GM19455 (cell line): ENCODE data around the gene VPS11.
A peak's percentile ranks its signal among the peaks of the same experiment; 100 is the strongest.

Experiments used
- ATAC-seq: cut with Tn5 transposase; IDR thresholded peaks from one replicate; pipeline ENCODE4 v1.9.1; 2021; ENCODE audit not compliant: unreplicated experiment

VPS11 gene

DNA sequence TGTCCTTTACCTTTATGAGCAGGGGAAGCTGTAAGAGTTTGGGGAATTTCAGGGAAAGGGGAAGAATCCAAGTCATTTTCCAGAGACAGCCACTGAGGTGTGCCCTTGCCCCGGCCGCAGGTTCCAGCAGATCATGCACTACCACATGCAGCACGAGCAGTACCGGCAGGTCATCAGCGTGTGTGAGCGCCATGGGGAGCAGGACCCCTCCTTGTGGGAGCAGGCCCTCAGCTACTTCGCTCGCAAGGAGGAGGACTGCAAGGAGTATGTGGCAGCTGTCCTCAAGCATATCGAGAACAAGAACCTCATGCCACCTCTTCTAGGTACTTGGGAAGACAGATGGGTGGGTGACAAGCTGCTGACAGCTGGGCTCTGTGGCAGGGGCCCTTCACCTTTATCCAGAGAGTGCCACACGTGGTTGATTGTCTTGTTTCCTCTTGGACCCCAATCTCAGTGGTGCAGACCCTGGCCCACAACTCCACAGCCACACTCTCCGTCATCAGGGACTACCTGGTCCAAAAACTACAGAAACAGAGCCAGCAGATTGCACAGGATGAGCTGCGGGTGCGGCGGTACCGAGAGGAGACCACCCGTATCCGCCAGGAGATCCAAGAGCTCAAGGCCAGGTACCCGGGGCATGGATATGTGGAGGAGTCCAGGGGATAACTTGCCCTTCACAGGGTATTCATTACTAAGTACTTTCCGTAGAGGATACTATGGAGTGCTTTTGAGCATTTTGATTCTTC, 11.2 kb downstream of the VPS11 start:
- no peak for ATAC-seq

DNA sequence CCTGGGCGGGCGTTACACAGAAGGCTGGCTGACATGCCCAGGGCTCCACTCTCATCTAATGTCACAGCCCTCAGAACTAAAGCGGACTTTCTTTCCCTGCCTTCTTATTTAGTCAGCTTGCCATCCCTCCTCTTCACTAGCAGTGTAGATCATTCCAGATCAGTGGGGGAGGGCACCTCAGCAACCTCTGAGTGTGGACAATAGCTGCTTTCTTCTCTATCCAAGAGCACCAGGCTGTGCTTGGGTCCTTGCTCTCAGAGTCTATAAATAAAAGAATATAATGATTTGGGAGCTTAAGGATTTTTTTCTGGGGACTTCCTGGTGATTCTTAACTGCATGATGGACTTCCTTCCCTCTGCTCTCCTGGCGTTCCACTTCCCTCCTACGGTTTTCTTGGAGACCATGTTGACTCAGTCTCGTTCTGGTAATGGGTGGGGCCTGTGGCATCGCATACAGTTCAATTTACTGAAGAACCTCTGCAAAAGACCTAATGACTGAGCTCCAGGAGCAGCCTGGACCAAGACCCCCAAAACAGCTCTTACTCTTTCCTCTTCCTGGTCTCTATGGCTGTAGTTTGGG, 14.2 kb downstream of the VPS11 start:
- no peak for ATAC-seq

DNA sequence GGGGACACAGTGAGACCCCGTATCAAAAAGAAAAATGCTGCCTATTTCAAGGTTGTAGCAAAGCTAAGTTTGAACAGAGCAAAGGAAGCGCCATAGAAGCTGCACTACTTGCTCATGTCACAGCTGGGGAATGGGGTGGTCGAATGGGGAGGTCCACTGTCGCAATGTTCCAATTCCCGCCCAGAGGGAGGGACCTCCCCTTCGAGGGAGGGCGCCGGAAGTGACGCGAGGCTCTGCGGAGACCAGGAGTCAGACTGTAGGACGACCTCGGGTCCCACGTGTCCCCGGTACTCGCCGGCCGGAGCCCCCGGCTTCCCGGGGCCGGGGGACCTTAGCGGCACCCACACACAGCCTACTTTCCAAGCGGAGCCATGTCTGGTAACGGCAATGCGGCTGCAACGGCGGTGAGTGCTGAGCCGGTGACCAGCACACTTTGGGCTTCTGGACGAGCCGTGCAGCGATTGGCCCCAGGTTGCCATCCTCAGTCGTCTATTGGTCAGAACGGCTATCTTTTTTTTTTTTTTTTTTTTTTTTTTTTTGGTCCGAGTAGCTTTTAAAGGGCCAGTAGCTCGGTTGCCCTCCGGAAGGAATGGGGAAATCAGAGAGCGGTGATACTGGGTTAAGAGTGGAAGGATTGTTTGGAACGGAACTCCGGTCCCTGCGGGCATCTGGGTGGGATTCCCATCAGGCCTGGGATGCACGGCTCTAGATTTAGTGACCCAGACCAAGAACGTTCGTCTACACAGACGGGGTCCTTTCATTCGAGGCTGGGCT, 17.2 kb downstream of the VPS11 start, which contains the start of gene HMBS:
HMBS (plus strand) TSS at position 219 of the 774 bp plus-strand sequence; CDS start at position 372, 153 bp downstream.
- peak; percentile 92 for ATAC-seq

DNA sequence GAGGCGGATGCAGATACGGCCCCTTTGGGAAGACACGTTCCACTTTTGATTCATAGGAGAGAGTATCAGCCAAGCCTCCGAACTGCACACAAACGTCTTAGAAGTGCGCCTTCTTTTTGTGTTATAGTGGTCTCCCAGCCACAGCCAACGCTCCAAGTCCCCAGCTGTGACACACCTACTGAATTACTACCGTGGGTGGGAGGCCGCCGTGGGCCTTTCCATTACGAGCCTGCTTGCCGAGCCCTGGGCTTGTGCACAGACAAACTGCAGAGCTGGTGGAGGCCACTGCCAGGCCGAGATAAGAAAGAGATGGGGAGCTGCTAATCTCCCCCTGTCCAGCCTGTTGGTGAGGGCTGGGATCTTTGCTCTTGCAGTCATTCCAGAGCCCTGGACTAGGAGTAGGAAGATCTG, 17.8 kb downstream of the VPS11 start:
- peak; percentile 18 for ATAC-seq

DNA sequence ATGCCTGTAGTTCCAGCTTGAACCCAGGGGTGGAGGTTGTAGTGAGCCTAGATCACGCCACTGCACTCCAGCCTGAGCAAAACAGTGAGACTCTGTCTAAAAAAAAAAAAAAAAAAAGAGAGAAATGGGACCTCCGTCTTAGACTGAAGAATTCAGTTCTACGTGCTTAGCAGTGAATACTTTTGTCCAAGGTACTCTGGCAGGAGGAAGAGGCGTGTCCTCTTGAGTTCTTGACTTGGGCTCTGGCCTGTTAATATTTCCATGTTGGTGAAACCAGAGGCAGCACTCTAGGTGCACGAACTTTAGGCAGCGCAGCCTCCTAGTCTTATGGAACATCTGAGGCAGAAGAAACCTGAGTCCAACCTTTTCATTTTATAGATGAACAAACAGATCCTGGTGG, 19.5 kb downstream of the VPS11 start:
- no peak for ATAC-seq

DNA sequence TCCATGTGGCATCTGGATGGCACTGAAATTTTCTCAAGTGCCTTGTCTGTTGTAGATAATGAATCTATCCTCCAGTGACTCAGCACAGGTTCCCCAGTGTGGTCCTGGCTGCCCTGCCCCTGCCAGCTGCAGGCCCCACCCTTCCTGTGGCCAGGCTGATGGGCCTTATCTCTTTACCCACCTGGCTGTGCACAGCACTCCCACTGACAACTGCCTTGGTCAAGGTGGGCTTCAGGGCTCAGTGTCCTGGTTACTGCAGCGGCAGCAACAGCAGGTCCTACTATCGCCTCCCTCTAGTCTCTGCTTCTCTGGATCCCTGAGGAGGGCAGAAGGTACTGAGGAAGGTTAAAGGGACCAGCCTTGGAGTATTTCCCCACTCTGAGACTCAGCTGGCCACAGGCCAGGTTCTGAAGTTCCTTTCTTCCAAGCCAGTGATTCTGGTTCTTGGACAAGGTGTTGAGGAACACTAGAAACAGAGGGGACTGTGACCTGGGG, 20.2 kb downstream of the VPS11 start:
- ATAC-seq, result no peak

DNA sequence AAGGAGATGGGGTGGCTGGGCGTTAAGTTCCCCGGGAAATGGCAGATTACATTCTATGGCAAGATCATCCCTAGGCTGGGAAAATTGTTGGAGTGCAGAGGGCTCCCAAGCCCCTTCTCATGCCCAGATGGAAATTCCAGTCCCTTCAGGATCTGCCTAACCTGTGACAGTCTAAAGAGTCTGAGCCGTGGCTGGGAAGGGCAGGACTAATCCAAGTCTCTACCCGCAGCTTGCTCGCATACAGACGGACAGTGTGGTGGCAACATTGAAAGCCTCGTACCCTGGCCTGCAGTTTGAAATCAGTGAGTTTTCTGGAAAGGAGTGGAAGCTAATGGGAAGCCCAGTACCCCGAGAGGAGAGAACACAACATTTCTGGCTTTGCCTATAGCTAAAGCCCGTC, 20.8 kb downstream of the VPS11 start:
- ATAC-seq, result no peak

DNA sequence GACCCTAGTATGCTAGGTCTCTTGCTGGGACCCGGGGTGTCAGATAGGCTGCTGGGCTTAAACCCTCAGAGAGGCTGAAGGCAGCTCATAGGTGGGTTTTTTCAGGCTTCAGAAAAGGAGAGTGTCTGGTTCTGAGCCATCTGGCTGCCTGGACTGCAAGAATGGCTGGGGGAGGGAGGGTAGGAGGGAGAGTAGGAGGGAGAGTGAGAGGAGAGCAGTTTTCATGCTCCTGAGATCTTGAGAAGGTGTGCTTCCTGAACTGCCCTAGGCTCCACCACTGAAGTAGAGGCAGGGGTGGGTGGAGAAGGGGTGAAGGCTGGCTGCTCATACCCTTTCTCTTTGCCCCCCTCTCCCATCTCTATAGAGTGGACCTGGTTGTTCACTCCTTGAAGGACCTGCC, 21.7 kb downstream of the VPS11 start:
- no peak for ATAC-seq

DNA sequence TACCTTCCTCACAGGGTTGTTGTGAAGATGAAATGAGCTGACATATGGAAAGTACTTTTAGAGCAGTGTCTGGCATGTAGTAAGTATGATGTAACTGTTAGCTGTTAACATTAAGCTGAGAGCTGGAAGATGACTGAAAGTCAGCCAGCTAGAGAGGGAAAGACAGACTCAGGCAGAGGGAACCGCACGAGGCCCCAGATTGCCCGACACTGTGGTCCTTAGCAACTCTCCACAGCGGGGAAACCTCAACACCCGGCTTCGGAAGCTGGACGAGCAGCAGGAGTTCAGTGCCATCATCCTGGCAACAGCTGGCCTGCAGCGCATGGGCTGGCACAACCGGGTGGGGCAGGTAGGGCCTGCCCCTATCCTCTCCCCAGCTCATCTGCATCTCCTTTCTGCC, 23.6 kb downstream of the VPS11 start:
- ATAC-seq, result no peak

DNA sequence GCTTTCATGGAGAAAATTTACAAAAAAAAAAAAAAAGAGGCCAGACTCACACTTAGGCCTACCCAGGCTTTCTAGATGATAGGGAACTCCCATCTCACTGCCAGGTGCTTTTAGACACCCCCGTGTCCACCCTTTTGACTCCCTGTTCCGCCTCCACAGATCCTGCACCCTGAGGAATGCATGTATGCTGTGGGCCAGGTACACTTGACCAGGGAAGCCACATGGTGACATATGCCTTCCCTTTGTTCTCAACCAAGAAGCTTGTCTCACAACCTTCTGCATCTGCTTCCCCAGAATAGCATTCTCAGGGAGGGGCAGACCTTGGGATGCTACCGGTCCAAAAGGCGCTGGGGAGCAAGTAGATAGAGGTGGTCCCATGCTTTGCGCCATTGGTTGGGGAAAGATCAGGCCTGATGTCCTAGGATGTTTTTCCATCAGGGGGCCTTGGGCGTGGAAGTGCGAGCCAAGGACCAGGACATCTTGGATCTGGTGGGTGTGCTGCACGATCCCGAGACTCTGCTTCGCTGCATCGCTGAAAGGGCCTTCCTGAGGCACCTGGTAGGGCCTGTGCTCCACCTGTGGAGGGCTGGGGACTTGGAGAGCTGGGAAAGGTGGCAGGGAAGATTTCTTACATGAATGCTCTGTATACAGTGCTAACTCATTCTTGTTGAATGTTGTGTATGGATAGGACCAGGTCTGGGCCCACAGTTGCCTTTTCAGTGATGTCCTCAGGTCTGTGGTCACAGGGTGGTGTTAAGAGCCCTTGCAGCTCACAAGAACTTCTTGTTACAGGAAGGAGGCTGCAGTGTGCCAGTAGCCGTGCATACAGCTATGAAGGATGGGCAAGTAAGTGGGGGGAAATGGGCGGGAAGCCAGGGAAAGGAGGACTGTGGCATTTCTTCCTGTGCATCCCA, 24.6 kb downstream of the VPS11 start:
- no peak for ATAC-seq

DNA sequence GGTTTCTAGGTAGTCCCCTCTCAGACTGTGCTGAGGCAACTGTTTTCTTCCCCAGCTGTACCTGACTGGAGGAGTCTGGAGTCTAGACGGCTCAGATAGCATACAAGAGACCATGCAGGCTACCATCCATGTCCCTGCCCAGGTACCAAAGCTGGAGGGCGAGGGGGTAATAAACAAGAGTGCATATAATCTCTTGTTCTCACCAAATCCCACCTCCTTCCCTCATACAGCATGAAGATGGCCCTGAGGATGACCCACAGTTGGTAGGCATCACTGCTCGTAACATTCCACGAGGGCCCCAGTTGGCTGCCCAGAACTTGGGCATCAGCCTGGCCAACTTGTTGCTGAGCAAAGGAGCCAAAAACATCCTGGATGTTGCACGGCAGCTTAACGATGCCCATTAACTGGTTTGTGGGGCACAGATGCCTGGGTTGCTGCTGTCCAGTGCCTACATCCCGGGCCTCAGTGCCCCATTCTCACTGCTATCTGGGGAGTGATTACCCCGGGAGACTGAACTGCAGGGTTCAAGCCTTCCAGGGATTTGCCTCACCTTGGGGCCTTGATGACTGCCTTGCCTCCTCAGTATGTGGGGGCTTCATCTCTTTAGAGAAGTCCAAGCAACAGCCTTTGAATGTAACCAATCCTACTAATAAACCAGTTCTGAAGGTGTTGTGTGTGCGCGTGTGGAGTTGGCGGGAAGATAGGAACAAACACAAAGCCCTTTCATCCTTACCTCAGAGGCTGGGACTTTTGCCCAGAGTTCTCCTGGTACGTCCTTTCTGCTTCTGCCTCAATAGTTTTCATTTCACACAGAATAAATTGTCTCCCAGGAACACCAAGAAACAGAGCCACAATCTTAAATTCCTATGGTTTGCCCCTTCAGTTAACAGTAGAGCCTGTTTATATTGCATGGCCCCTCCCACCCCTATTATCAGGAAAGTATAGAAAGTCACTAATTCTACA, 25.5 kb downstream of the VPS11 start:
- ATAC-seq, result no peak

DNA sequence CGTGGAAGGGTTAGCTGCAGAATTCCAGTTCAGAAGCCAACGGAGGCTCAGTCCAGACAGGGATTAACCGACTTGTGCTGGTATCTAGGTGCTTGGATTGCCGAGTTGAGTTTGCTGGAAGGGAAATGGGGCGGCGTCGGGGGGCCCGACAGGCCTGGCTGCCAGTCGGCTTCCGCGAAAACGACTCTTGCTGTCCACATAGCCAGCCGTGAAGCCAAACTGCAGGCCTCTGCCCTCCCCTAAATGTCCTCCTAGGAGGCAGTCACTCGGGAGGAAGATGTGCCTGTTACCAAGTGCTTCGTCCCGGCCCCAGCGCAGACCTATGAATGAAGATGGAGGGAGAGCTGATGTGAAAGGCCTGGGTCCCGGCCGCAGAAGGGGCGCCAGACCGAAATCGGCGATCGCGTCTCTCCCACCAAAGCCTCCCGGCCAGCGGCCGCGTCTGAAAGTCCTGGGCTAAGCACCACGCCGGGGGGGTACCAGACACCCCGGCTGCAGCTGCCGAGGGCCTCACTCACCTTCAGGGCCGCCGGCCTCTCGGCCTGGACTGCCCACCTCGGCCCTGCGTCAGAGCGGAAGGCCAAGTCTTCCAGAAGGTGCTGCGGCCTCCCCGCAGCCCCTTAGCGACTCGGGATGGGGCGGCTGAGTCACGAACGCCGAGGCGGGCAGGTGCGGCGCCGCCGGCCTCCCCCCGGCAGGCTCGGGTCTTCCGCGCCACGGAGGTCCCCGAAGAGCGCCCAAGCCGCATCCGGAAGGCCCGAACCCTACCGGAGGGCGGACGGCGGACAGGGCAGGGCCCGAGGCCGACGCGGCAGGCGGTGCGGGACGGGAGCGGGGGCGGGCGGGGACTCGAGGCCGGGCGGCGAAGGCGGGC, 26.6 kb downstream of the VPS11 start:
- peak; percentile 3 for ATAC-seq

DNA sequence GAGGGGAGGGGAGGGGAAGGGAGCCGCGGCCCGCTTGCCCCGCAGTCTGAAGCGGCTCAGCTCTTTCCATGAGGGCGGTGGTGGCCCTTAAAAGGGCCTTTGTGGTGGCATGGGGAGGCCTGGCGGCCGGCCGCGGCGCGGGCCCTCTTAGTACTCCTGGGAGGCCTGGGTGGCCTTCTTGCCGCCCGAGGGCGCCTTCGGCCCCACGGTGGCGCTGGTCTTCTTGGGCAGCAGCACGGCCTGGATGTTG, 27.1 kb downstream of the VPS11 start:
- ATAC-seq, result peak; percentile 35

DNA sequence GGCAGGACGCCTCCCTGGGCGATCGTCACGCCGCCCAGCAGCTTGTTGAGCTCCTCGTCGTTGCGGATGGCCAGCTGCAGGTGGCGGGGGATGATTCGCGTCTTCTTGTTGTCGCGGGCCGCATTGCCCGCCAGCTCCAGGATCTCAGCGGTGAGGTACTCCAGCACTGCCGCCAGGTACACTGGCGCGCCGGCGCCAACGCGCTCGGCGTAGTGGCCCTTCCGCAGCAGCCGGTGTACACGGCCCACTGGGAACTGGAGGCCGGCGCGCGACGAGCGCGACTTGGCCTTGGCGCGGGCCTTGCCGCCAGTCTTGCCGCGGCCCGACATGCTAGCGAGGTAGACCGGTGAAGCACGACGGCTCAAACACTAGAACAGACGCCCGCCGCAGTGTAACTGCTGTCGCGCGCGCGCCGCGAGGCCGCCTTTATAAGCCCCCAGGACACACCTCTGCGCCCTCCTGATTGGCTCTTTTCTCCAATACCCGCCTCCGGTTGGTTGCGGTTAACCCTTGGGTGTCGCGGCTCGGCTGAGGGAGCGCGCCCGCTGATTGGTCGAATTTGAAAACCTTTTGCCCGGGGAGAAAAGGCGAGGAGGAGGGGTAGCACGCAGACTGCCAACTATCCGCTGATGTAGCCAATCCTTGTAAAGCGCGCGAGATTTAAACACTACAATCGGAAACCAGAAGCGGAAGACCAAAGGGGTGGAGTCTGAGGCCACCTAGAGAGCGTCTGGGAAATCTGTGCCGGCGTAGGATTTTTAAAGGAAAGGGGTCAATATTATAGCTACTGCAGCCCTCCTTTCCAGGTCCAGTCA, 27.7 kb downstream of the VPS11 start:
- peak; percentile 74 for ATAC-seq

DNA sequence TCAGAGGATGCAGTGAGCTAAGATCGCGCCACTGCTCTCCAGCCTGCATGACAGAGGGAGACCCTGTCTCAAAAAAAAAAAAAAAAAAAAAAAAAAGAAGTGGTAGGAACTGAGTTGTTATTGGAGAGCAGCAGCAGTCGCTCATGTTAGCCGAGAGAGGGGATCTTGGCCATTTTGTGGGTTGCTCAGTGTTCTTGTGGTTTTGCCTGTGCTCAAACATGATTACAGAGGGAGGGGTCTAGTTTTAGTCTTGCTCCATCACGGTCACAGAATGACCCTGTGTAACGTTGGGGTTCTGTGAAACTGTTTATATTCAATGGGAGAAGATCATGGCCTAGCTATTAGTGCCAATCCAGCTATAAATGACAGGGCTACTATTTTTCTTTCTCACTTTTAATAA, 32.1 kb downstream of the VPS11 start:
- ATAC-seq, result no peak

DNA sequence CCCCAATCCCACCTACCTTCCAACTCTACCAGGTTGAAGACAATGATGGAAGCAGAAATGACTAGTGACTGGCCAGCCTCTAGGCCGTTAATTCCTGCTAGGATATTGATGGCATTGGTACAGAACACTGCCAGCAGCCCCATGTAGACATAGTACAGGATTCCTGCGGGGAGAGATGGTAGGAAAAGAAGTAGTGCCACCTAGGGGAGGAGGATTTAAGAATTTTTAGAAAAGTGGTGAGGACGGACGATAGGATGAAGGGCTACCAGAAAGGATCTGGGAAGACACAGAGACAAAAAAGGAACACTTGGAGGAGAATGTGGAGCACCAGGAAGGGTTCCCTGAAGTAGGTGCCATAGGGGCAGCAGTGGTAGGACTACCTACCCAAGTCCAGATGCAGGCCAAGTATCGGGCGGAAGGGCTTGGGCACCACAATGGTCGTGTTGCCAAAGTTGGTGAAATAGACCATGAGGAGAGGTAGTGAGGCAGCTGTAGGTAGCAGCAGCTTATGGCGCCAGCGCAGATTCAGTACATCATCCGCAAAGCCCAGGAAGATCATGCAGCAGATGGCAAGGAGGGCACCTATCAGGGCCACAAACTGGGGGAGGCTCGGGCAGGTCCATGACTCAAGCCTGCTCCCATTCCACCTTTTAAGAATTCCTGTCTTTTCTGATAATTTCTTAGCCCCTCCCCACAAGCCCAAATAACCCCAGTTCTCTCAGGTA, 32.8 kb downstream of the VPS11 start:
- no peak for ATAC-seq

DNA sequence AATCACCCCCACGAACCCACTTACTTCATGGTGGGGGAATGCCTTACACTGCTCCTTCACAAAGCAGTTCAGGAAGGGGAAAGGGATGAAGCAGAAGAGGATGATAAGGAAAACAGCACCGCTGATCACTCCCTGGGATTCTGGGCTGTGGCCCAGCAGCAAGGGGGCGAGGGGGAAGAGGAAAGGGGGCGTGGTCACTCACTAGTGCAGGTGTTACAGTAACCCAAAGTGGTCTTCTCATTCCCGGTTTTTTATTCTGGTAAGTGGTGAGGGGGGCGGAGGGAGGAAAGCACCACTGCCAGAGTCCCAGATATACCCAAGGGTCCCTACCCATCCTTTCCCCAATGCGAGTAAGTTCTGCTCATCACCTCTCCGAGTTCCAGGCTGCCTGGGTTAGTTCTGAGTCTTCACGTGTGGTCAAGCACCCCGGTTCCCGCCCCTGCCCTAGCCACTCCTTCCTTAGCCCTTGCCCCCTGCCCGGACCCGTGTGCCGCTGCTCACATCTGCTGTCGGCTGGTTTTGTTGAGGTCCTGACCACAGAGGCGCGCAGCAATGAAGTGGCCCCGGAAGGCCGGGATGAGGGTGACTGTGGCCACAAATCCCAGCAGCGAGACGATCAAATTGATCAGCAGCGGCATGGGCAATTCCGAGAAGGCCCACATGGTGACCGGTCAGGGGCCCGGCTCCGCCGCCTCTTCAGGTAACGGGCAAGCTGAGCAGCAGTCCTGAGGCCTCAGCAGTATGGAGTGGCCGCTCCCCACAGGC, 33.6 kb downstream of the VPS11 start:
- peak; percentile 23 for ATAC-seq
